ENCODE measurements around the gene MLH1. TPM values are rescaled to one million over a fixed set of nuclear protein-coding genes. Genes with fewer than 3 reads are reported as not detected.
"Not testable (repeated sequence)": the region's sequence is repeated elsewhere in the genome, so short reads cannot be mapped to it uniquely, and the experiment has no call there.

The MLH1 gene
- total RNA-seq: 10 to 100 TPM; 58.5 to 59.3 TPM
- polyA plus RNA-seq (ENCODE audit: insufficient read length in 2 of 2): 10 to 100 TPM; 43.9 to 49.4 TPM
- long read RNA-seq, donor 1, transcript MLH1-201 (19 exons, 2,752 nt): major isoform, 7 of 88 reads
- long read RNA-seq, donor 1, partial matches to known transcripts: 74 of 88 reads
- long read RNA-seq, donor 1, other reads (novel, unspliced or antisense): 7 of 88 reads
- long read RNA-seq, donor 2: 0 reads
- long read RNA-seq, donor 3, partial matches to known transcripts: 12 of 19 reads
- long read RNA-seq, donor 3, other reads (novel, unspliced or antisense): 5 of 19 reads
- long read RNA-seq, donor 4, partial matches to known transcripts: 20 of 23 reads
- long read RNA-seq, donor 4, other reads (novel, unspliced or antisense): 0 of 23 reads

GRCh38 chr3:36993326-36994283, at the start of gene MLH1:
MLH1 (plus strand) TSS chr3:36993518; CDS start chr3:36993548, 30 bp downstream.
- Histone ChIP-seq H3K27ac (ENCODE audit: low read depth, low read length) (peak within 1 kb of the TSS; percentile 100), H3K4me1 (ENCODE audit: control insufficient read depth, insufficient read depth, low read length) (peaks cover 2% of the 10 kb centered on the region), H3K36me3 (ENCODE audit: control insufficient read depth, insufficient read depth, low read length) (peaks cover 25% of the 10 kb centered on the region), H3K27me3 (ENCODE audit: control insufficient read depth, insufficient read depth, low read length) (no peaks in the 10 kb centered on the region), H3K4me3 (ENCODE audit: low read depth, low read length) (peak within 1 kb of the TSS; percentile 98), H3K9me3 (ENCODE audit: control insufficient read depth, insufficient read depth, low read length) (no peaks in the 10 kb centered on the region)
- peak; percentile 100 for DNase-seq (ENCODE audit: low read depth in 4 of 6, low spot score in 6 of 6)
- WGBS (ENCODE audit: insufficient coverage): 0% methylated on average over 40 of the region's 47 CpGs

- H3K27ac ChIP-seq (ENCODE audit: low read depth, low read length): peak overlapping the region; percentile 75
- peak overlapping the region; percentile 77 for H3K4me3 ChIP-seq (ENCODE audit: low read depth, low read length)
- no peaks in the 10 kb centered on the region for H3K27me3 ChIP-seq (ENCODE audit: control insufficient read depth, insufficient read depth, low read length)
- no peaks in the 10 kb centered on the region for H3K36me3 ChIP-seq (ENCODE audit: control insufficient read depth, insufficient read depth, low read length)
- WGBS (ENCODE audit: insufficient coverage): 31% methylated on average over 10 of the region's 10 CpGs
- H3K4me1 ChIP-seq (ENCODE audit: control insufficient read depth, insufficient read depth, low read length): peaks cover 16% of the 10 kb centered on the region
- DNase-seq (ENCODE audit: low read depth in 4 of 6, low spot score in 6 of 6): peak in 2 of 6 donors; percentile 7 to 65
- peaks cover 6% of the 10 kb centered on the region for H3K9me3 ChIP-seq (ENCODE audit: control insufficient read depth, insufficient read depth, low read length)
Observed at GRCh38 chr3:36943601-36944000, 49.7 kb upstream of the MLH1 start.

DNA sequence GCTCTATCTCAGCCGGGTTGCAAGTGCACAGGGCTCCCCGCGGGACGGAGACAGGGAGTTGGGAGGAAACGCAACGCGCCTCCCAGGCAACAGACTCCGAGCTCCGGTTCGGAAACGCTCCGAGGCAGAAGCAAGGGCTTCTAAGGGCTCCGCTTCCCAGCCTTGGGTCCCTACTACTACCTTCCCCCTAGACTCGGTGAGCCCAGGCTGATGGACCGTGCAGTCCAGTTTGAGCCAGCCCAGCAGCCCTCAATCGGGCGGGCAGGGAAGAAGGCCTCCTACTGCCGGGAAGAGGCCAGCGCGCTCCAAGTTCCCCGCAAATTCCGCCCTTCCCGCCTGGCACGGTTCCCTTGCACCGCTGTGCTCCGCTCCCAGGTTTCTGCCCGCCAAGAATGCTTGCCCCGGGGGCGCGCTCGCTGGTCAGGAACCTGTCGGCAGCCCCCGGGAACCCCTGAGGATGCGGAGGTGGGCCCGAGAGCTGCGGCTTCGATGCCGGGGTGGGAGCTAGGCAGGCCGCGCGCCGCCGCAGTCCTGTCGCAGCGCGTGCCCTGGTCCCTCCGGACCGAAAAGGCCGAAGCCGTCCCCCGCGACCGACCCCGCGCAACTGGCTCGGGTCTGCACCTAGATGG, 49.2 kb upstream of the MLH1 start:
- peaks cover 6% of the 10 kb centered on the region for H3K9me3 ChIP-seq (ENCODE audit: control insufficient read depth, insufficient read depth, low read length)
- no peaks in the 10 kb centered on the region for H3K36me3 ChIP-seq (ENCODE audit: control insufficient read depth, insufficient read depth, low read length)
- H3K4me1 ChIP-seq (ENCODE audit: control insufficient read depth, insufficient read depth, low read length): peaks cover 16% of the 10 kb centered on the region
- peak overlapping the region; percentile 75 for H3K27ac ChIP-seq (ENCODE audit: low read depth, low read length)
- peak; percentile 40 to 88 (median 62) for DNase-seq (ENCODE audit: low read depth in 4 of 6, low spot score in 6 of 6)
- no peaks in the 10 kb centered on the region for H3K27me3 ChIP-seq (ENCODE audit: control insufficient read depth, insufficient read depth, low read length)
- H3K4me3 ChIP-seq (ENCODE audit: low read depth, low read length): peak overlapping the region; percentile 77
- WGBS (ENCODE audit: insufficient coverage): under 1% methylated on average over 56 of the region's 56 CpGs

DNA sequence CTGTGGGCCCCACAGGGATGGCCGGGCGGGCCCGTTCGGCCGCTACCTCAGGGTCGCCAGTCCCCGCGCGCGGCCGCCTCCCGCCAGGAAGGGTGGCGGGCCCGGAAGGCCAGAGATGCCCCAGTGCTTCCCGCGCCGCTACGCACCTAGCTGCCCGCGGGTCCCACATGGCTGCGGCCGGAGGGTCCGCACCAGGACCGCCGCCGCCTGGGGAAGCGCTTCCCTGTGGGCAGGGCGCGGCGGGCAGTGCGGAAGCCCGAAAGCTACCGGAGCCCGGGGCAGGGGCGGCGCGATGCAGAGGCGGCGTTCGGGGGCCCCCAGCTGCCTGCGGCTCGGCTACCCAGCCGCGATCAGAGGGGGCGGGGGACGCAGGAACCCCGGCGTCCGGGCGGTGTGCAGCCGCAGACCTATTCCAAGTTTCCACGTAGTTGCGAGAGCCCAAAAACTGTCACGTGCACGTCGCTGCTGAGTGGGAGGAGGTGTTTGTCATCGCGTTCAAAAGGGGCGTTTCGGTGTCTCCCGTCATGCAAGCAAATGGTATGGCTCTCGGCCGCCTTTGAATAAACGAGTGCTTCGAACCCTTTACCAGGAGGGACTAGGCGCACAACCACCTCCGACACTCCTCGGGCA, 48.6 kb upstream of the MLH1 start, which contains the start of gene TRANK1:
TRANK1 (minus strand) TSS at position 414 of the 630 bp plus-strand sequence; CDS start at position 169, 245 bp downstream.
- no peaks in the 10 kb centered on the region for H3K27me3 ChIP-seq (ENCODE audit: control insufficient read depth, insufficient read depth, low read length)
- H3K4me3 ChIP-seq (ENCODE audit: low read depth, low read length): peak within 1 kb of the TSS; percentile 77
- no peaks in the 10 kb centered on the region for H3K36me3 ChIP-seq (ENCODE audit: control insufficient read depth, insufficient read depth, low read length)
- peak within 1 kb of the TSS; percentile 75 for H3K27ac ChIP-seq (ENCODE audit: low read depth, low read length)
- peak; percentile 40 to 94 (median 53) for DNase-seq (ENCODE audit: low read depth in 4 of 6, low spot score in 6 of 6)
- under 1% methylated on average over 66 of the region's 68 CpGs for WGBS (ENCODE audit: insufficient coverage)
- H3K4me1 ChIP-seq (ENCODE audit: control insufficient read depth, insufficient read depth, low read length): peaks cover 16% of the 10 kb centered on the region
- H3K9me3 ChIP-seq (ENCODE audit: control insufficient read depth, insufficient read depth, low read length): peaks cover 6% of the 10 kb centered on the region

DNA sequence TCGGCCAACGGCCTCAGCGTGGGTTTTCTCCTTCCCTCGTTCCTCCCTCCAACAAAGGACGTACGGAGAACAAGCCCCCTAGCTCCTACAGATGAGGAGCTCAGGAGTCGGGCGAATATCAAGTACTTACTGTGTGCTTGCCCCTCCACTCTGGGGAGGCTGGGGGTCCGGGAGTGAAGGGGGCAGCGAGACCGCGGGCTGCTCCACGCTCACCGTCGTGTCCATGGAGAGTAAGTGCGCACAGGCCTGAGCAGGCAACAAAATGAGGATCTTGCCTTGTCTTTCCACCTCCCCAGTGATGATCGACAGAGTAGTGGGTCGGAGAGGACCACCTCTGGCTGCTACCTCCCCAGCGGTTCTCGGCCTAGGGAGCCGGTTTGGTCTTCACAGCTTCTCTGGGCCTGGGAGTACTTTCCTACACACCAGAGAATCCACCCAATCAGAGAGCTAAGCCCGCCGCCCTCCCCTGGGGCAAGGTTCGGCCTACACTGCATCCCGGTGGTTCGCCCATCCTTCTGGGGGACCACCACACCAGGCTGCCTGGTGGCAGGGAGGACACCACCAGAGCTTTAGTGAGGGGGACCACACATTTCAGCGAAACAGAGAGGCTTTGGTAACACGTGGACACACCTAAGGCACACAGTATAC, 47.9 kb upstream of the MLH1 start:
- 71% methylated on average over 19 of the region's 28 CpGs for WGBS (ENCODE audit: insufficient coverage)
- H3K27me3 ChIP-seq (ENCODE audit: control insufficient read depth, insufficient read depth, low read length): no peaks in the 10 kb centered on the region
- H3K4me3 ChIP-seq (ENCODE audit: low read depth, low read length): peak overlapping the region; percentile 77
- H3K36me3 ChIP-seq (ENCODE audit: control insufficient read depth, insufficient read depth, low read length): no peaks in the 10 kb centered on the region
- H3K9me3 ChIP-seq (ENCODE audit: control insufficient read depth, insufficient read depth, low read length): peaks cover 6% of the 10 kb centered on the region
- no peak overlapping the region for H3K27ac ChIP-seq (ENCODE audit: low read depth, low read length)
- peaks cover 16% of the 10 kb centered on the region for H3K4me1 ChIP-seq (ENCODE audit: control insufficient read depth, insufficient read depth, low read length)
- DNase-seq (ENCODE audit: low read depth in 4 of 6, low spot score in 6 of 6): no peak

DNA sequence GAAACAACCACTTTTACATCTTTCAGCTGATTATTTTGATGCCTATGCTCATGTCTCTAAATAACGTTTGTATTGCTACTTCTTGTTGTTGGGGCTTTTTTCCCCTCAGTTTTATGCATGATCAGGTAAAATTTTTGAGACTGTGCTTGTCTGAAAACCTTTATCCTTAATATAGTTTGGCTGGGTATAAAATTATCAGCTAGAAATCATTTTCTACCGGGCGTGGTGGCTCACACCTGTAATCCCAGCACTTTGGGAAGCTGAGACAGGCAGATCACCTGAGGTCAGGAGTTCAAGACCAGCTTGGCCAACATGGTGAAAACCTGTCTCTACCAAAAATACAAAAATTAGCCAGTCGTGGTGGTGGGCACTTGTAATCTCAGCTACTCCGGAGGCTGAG, 45.5 kb upstream of the MLH1 start:
- H3K27ac ChIP-seq (ENCODE audit: low read depth, low read length); H3K36me3 ChIP-seq (ENCODE audit: control insufficient read depth, insufficient read depth, low read length); H3K9me3 ChIP-seq (ENCODE audit: control insufficient read depth, insufficient read depth, low read length); H3K27me3 ChIP-seq (ENCODE audit: control insufficient read depth, insufficient read depth, low read length); H3K4me3 ChIP-seq (ENCODE audit: low read depth, low read length); DNase-seq (ENCODE audit: low read depth in 4 of 6, low spot score in 6 of 6): not testable (repeated sequence)
- WGBS (ENCODE audit: insufficient coverage): 88% methylated on average over 4 of the region's 5 CpGs
- H3K4me1 ChIP-seq (ENCODE audit: control insufficient read depth, insufficient read depth, low read length): peaks cover 16% of the 10 kb centered on the region

DNA sequence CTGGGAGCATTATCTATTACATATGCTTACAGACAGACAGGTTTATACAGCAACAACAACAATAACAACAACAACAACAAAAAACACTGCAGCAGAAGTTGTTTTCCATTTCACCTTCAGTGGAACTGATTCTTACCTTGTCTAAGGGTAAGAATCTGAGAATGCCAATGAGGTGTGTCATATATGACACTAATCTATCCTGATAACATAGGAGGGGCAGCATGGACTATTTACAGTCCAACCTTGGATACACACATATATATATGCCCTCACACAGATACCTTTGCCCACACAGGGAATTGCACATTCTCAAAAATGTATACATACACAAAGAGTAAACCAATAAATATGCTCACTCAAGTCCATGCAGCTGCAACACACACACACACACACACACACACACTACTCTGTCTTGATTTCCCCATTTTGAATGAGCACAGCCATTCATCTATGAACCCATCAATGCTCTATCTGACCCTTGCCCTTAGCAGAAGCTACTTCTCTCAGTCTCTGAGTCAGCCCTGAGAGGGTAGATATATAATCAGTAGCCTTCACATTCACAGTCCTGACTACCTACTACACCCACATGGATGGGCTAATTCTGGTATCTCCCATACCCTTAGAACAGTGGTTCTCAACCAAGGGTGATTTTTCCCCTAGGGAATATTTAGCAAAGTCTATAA, 38.7 kb upstream of the MLH1 start:
- Histone ChIP-seq H3K9me3 (ENCODE audit: control insufficient read depth, insufficient read depth, low read length) (no peaks in the 10 kb centered on the region), H3K36me3 (ENCODE audit: control insufficient read depth, insufficient read depth, low read length) (no peaks in the 10 kb centered on the region), H3K4me3 (ENCODE audit: low read depth, low read length) (no peak overlapping the region), H3K4me1 (ENCODE audit: control insufficient read depth, insufficient read depth, low read length) (no peaks in the 10 kb centered on the region), H3K27ac (ENCODE audit: low read depth, low read length) (no peak overlapping the region), H3K27me3 (ENCODE audit: control insufficient read depth, insufficient read depth, low read length) (no peaks in the 10 kb centered on the region)
- DNase-seq (ENCODE audit: low read depth in 4 of 6, low spot score in 6 of 6): no peak

DNA sequence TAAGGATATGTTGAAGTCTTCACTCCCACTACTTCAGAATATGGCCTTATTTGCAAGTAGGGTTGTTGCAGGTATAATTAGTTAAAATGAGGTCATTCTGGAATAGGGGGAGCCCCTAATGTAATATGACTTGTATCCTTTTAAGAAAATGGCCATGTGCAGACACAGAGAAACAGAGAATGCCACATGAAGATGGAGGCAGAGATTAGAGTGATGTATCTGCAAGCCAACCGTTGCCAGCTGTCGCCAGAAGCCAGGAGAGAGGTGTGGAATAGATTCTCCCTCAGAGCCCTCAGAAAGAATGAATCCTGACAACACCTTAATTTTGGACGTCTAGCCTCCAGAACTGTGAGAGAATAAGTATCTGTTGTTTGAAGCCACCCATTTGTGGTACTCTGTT, 37.2 kb upstream of the MLH1 start:
- H3K27ac ChIP-seq (ENCODE audit: low read depth, low read length): no peak overlapping the region
- WGBS (ENCODE audit: insufficient coverage): no CpG with 5 or more reads among the region's 3 CpGs
- H3K4me3 ChIP-seq (ENCODE audit: low read depth, low read length): no peak overlapping the region
- DNase-seq (ENCODE audit: low read depth in 4 of 6, low spot score in 6 of 6): no peak
- H3K36me3 ChIP-seq (ENCODE audit: control insufficient read depth, insufficient read depth, low read length): no peaks in the 10 kb centered on the region
- no peaks in the 10 kb centered on the region for H3K27me3 ChIP-seq (ENCODE audit: control insufficient read depth, insufficient read depth, low read length)
- no peaks in the 10 kb centered on the region for H3K9me3 ChIP-seq (ENCODE audit: control insufficient read depth, insufficient read depth, low read length)
- H3K4me1 ChIP-seq (ENCODE audit: control insufficient read depth, insufficient read depth, low read length): no peaks in the 10 kb centered on the region

Measured in spinal cord (tissue), 10 donors.